Lung (tissue), 12 donors: ENCODE data around the gene ARHGEF40. TPM values are rescaled to one million over a fixed set of nuclear protein-coding genes. Genes with fewer than 3 reads are reported as not detected.
A peak's percentile ranks its signal among the peaks of the same experiment; 100 is the strongest.

Experiments
- ATAC-seq: fragments of 200-7000 bp; cut with Tn5 transposase; one replicate; pipeline ENCODE4 v1.9.1; 2020; ENCODE audit warnings: moderate number of reproducible peaks; ENCODE audit not compliant: insufficient read depth, low FRiP score
- DNase-seq, 3 donors: peaks; one replicate each; pipeline ENCODE4 v3.0.0-alpha.2; 2013 to 2017
- H3K27ac ChIP-seq, 2 donors: one replicate each; pipeline ENCODE4 v1.5.1; 2013; ENCODE audit warnings: mild to moderate bottlenecking in 2 of 2, moderate library complexity in 2 of 2, control low read depth in 1 of 2, inconsistent platforms in 1 of 2, low read depth in 1 of 2, low read length in 1 of 2
- H3K27me3 ChIP-seq, 3 donors: one replicate each; pipeline ENCODE4 v1.5.1; 2013; ENCODE audit warnings: low read length in 2 of 3; ENCODE audit not compliant: control insufficient read depth in 3 of 3, insufficient read depth in 3 of 3
- H3K36me3 ChIP-seq, 4 donors: one replicate each; pipeline ENCODE4 v1.5.1; 2013; ENCODE audit warnings: low read length in 4 of 4, mild to moderate bottlenecking in 1 of 4, moderate library complexity in 1 of 4; ENCODE audit not compliant: control insufficient read depth in 4 of 4, insufficient read depth in 4 of 4
- H3K4me1 ChIP-seq, 5 donors: one replicate each; pipeline ENCODE4 v1.5.1; 2013; ENCODE audit warnings: low read length in 5 of 5, mild to moderate bottlenecking in 2 of 5, moderate library complexity in 1 of 5; ENCODE audit not compliant: control insufficient read depth in 5 of 5, insufficient read depth in 5 of 5
- H3K4me3 ChIP-seq: one replicate; pipeline ENCODE4 v1.5.1; 2013; ENCODE audit warnings: mild to moderate bottlenecking, control low read depth, moderate library complexity
- H3K9ac ChIP-seq, 2 donors: one replicate each; pipeline ENCODE4 v1.5.1; 2013; ENCODE audit warnings: low read length in 2 of 2, control low read depth in 1 of 2; ENCODE audit not compliant: insufficient read depth in 1 of 2
- H3K9me3 ChIP-seq, 4 donors: one replicate each; pipeline ENCODE4 v1.5.1; 2013; ENCODE audit warnings: low read length in 3 of 4, mild to moderate bottlenecking in 1 of 4, moderate library complexity in 1 of 4; ENCODE audit not compliant: control insufficient read depth in 4 of 4, insufficient read depth in 3 of 4
- CTCF ChIP-seq: IDR thresholded peaks from 2 replicates; pipeline ENCODE4 v1.5.1; 2012; ENCODE audit warnings: mild to moderate bottlenecking; ENCODE audit errors: control extremely low read depth, extremely low read depth
- WGBS, 2 donors: extraction: QIAGEN DNeasy Blood & Tissue Kit; methylation state at CpG; one replicate each; pipeline ENCODE4 v1.1.7; 2013; 5-methylcytosine and 5-hydroxymethylcytosine counted together
- polyA plus RNA-seq, 2 donors: library from polyadenylated mRNA; stranded (reverse); fragments of 200-250 nt; gene quantifications; one replicate each; pipeline ENCODE4 v1.2.1, GENCODE V29; 2013
- total RNA-seq, 2 donors: library from RNA; depleted of rRNA in 1 of 2; stranded (reverse); fragments of >200 nt in 1 of 2; gene quantifications; one replicate each; pipeline ENCODE4 v1.2.1, GENCODE V29; 2014 to 2021
- donor health status: control.
- donor health status: control.
- donor health status: Bipolar disorder and iron deficiency.
- donor health status: healthy.
- donor health status: DM: yes; HTN: yes; CAD: no.

ARHGEF40 gene
- total and polyA plus RNA-seq, 4 donors = 13.1 to 48.6 (median 27.3) TPM

- no peak overlapping the region for H3K9ac ChIP-seq
- H3K4me1 ChIP-seq = peaks cover 7 to 43% (median 17%) of the 10 kb centered on the region in 5 donors
- no peaks in the 10 kb centered on the region for H3K9me3 ChIP-seq
- DNase-seq = no peak
- H3K27me3 ChIP-seq = no peaks in the 10 kb centered on the region
- ATAC-seq = no peak
- H3K36me3 ChIP-seq = no peaks in the 10 kb centered on the region
- no peak for TF ChIP-seq CTCF
- peak overlapping the region; percentile 55 to 64 for H3K27ac ChIP-seq
- H3K4me3 ChIP-seq = no peak overlapping the region
- WGBS, 2 donors = 78 to 81% methylated on average over 8 of the region's 8 CpGs
These were observed 35.0 kb downstream of the ARHGEF40 start for GRCh38 chr14:21105095-21105494.

DNA sequence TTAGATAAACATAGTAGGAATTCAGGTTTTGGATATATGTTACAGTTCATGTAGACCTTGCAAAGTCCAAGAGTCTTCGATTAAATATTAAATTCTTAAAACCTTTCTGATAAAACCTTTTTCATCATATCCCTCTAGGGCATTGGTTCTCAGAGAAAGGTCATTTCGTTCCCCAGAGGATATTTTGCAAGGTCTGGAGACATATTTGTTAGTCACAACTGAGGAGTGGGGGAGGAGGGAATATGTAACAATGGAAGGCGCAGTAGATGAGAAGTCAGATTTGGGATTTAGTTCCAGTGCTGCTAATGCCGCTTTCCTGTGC lies 36.0 kb downstream of the ARHGEF40 start:
- ATAC-seq (no peak), DNase-seq (no peak)
- Histone ChIP-seq H3K4me3 (no peak overlapping the region), H3K27me3 (no peaks in the 10 kb centered on the region), H3K27ac (peak overlapping the region in 1 of 2 donors; percentile 83), H3K36me3 (no peaks in the 10 kb centered on the region), H3K4me1 (peaks cover 7 to 43% (median 17%) of the 10 kb centered on the region in 5 donors), H3K9me3 (no peaks in the 10 kb centered on the region), H3K9ac (peak overlapping the region in 1 of 2 donors; percentile 69)
- WGBS, 2 donors = 51 to 53% methylated on average over 4 of the region's 4 CpGs
- TF ChIP-seq CTCF = no peak

GRCh38 chr14:21106498-21107282 lies 36.6 kb downstream of the ARHGEF40 start:
- DNase-seq (peak; percentile 84 to 91 (median 88)), ATAC-seq (no peak)
- Histone ChIP-seq H3K36me3 (no peaks in the 10 kb centered on the region), H3K4me3 (no peak overlapping the region), H3K27me3 (no peaks in the 10 kb centered on the region), H3K4me1 (peaks cover 7 to 43% (median 17%) of the 10 kb centered on the region in 5 donors), H3K27ac (peak overlapping the region; percentile 2 to 85), H3K9ac (peak overlapping the region in 1 of 2 donors; percentile 69), H3K9me3 (no peaks in the 10 kb centered on the region)
- 11 to 20% methylated on average over 11 of the region's 11 CpGs for WGBS, 2 donors
- peak; percentile 89 for TF ChIP-seq CTCF
